IPS-NIHi7 (cell line): ENCODE measurements around the gene CDH23.

ENCODE experiments used
- DNase-seq: peaks from one replicate; pipeline ENCODE4 v3.0.0; 2012; ENCODE audit warnings: mixed read lengths; ENCODE audit errors: extremely low spot score

Gene CDH23

DNA sequence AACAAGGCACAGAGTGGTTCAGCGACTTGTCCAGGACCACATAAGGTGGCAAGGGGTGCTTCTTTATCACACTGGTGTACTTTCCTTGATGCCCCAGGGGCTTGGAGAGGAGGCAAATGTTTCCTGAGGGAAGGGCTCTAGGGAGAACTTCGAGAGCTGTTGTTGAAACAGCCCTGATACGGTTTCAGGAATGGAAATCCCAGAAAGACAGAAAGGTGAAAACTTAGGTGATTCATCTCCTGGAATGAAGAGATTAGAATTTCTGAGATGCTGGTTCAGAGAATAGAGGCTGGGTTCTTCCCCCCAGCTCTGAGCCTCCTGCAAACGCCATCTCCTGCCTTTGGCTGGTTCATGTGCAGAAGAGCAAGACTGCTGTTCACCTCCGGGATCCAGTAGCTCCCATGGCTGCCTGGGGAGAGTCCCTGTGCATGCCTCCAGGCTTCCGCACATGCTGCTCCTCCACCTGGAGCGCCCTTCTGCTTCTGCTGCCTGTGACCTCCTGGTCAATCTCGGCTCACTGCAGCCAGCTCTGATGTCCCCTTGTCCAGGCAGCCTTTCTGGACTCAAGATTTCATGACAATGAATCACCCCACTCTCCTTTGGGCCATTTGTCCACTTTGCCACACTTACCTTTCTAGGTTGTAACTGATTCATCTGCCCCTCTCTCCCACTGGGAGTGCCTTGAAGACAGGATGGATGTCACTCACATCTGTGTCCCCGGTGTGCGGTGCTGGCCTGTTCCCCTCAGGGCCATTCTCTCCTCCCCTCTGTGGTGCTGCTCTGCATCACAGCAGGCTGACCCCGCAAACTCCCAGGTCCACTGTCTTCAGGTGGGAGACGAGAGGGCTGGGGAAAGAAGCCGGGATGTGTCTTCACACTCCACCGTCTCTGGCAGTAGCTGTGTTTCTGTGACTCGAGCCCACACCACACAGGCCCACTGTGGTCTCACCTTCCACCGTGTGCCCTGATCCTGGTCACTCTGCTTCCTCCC lies 3.6 kb upstream of the CDH23 start:
- DNase-seq = no peak

DNA sequence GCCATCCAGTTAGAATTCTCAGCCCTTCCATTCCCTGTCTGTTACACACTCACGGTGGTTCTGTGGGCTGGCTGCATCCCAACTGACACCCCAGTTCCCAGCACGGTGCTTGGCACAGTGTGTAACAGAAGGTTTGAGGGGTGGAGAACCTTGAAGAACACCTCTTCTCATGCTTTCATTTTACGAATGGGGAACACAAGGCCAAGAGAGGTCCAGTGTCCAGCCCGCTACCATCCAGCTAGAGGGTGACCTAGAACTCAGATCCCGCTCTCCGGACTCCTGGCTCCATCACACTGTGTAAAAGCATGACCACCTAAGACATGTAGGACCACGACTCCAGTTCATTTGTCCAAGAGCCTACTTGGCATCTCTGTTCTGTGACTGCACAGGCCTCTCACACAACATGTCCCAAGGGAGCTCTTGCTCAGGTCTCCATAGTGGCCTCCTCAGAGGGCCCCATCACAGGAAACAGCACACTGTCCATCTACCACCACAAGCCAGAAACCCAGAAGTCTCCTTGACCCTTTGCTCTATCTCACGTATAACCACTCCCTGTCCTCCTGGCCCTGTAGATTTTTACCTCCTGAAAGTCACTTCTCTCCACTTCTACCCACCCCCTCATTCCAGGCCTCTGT lies 2.8 kb upstream of the CDH23 start:
- no peak for DNase-seq

DNA sequence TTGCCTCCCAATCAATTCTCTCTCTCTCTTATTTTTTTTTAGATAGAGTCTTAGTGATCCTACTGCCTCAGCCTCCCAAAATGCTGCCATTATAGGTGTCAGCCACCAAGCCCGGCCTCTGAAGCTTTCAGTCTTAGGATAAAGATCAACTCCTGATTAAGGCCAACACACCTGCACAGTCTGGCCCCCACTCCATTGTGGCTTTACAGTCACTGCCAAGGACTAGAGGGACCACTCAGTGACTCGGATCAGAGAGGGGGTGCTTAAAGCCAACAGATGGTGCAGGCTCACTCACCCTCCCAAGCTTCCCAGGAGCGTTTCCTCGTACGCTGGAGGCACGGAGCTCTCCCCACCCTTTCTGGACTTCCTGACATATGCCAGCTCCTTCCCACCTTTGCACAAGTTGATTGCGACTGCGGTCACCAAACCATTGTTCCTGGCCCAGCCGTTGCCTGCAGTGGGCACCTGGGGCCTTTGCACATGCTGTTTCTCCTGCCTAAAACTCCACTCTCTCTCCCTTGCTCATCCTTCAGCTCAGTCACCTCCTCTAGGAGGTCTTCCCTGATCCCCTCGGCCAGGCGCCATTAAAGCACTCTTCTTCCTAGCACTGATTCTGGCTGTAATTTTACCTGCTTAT lies 1.7 kb upstream of the CDH23 start:
- no peak for DNase-seq

DNA sequence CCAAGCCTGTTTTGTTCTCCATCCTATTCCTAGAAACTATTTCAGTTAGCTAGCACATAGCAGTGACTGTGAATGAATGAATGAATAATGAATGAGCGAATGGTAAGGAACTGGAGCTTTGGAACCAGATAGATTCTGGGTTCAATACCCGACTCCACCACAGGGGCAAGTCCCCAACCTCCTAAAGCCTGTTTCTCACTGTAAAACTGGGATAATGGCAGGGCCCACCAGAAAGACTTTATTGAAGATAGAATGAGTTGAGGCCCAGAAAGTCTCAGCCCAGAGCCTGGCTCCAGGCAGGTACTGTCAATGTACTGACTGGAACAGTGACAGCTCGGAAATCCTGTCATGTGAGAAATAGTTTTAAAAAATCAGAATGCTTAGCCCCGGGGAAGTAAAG lies 1.1 kb upstream of the CDH23 start:
- no peak for DNase-seq

DNA sequence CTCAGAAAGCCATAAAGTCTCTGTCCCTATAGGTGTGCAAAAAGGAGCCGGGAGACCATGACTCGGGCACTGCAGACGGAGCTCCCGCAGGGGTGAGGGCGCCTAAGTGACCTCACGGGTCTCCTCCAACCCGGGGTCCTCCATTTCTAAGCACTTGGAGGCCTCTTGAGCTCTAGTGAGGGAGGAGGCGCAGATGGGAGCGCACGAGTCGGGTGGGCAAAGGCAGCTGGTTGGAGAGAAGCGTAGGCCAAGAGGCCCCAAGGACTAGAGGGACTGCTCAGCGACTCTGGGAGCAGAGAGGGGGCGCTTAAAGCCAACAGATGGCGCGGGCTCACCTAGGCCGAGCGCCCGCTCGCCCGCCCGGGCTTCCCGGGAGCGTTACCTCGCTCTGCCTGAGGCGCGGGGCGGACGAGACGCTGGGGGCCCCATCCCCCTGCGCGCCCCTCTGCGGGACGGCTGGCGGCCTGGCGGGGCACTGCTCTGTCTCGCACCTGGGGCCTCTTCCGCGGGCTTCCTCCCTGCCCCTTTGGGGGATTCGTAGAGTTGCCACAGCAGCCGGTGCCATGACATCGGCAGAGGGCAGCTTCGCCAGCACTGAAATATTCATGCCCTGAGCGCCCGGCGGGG lies 523 bp upstream of the CDH23 start:
- peak; percentile 87 for DNase-seq

DNA sequence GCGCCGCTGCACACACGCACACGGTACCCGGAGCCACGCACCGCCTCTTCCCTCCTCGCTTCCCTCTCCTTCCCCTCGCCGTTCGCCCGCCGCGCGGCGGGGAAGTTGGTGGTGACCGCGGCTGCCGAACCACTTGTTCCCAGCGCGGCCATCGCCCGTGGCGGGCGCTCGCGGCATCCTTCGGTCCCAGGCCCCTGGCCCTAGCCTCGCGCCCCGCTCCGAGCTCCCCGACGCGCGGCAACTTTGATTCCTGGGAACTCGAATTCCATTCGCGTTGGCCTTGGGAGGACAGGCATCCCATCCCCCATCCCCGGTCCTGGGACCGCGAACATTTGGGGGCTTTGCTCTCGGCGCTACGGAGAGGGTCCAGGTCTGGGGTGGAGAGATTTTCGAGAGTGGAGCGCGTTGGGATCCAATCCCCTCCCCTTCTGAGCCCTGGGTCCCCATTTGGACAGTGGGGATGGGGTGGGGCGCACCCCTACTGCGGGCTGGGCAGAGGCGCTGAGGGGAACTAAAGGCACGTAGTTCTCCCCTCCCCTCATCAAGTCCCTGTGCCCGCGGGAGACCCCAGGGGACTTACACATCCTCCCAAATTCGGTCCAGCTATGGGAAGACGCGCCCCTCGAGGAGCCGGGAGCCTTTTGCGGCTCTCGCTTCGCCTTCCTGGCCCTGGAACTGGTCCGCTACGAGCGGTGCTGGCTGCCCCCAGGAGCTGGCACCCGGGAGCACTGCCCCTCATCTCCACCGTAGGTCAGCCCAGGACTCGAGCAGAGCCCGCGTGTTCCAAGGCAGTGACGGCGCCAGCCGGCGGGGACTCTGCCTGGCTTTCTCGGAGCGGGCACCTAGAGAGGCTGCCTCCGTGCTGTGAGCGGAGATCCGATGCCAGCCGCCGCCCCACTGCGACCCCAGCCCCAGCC lies 834 bp downstream of the CDH23 start:
- DNase-seq = no peak

DNA sequence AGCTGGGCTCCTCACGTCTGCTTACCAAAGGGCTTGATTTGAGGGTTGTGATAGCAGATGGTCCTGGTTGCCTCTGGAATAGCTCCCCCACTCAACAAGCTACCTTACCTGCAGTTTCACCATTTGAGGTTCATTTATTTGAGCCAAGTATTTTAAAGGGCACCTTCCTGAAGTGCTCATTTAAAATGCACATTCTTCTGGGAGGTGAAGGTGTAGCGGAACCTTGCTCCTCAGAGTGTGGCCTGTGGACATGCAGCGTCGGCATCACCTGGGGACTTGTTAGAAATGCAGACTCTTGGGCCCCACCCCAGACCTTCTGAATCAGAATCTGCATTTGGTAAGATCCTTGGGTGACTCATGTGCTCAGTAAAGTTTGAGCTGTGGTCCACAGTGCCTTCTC lies 2.3 kb downstream of the CDH23 start:
- DNase-seq = no peak

DNA sequence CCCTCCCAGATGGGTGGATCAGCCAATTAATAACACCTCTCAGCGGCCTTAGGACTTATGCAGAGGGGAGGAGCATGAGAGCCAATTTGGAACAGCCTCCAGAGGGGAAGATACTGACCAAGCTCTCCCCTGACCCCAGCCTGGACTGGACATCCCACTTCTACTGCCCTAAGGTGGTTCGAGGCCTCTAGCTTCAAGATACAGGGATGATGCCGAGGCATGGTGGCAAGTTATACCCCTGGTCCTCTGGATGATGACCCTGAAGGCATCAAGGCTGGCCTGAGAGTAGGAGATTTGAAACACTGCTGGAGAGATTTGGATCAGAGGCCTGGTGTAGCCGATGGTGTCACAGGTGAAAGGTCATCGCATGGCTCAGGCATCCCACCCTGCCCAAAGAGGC lies 3.2 kb downstream of the CDH23 start:
- DNase-seq = no peak

DNA sequence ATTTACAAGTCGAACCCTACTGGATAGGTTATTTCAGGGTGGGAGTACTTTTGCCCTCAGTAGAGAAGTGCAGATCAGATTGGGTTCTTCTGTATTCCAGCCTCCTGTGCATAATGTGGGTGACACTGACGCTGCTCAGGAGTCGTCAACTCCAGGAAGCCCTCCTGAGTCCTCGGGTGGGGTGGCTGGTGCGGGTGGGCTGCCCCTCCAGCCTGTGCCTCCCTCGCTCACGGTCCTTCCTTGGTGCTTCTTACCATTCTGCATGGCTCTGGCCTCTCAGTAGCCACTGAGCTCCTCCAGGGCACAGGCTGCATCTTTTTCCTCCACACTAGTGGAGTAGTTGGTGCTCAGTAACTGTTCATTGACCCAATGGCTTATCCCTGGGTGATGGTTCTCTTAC lies 4.3 kb downstream of the CDH23 start:
- DNase-seq = no peak

DNA sequence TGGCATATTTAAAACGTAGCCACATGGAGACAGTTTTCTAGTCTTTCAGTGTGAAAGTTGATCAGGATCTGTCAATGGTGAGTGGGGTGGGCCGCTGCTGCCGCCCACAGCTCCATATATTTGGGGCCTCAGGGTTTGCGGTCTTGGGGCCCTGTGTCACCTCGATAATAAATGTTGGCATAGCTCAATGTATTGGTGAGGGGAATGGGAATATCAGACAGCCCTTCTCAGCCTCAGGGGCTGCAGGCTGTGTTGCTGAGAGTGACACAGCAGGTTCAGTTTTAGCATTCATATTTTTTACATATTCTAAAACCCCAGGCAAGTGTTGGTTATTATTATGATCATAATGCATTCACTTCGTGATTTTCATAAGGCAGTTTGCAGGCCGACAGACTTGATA lies 5.3 kb downstream of the CDH23 start:
- no peak for DNase-seq

DNA sequence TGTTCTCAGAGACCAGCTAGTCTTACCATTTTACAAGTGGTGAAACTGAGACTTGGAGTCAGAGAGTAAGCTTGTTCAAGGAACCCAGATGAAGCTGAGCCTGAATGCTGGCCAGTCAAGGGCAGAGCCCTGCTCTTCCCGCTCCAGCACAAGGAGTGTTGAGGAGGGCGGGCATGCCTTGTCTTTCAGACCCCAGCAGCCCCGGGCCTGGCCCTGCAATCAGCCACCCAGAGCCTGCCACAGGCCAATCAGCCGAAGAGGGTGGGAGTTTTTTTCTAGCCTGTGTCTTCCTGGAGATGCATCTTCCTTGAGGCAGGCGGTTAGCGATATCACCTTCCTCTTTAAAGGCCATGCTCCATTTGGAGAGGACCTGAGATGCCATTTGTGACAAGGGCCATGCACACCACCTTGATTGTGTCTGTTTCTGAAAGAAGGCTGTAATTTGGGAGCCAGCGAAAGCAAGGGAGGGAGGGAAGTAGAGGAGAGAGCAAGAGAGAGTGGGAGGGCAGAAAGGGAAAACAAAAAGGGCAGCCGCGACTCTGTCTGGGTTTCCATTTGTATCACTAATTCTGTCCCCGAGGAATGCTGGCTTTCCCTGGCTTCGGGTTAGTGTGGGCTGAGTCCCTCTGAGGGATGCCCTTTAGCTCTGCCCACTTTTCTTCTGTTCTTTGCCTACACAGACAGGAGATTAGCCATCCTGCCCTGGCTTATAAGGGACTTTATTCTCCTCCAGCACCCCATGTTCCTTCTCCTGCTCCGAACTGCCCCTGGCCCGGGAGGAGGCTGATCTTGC lies 8.0 kb downstream of the CDH23 start:
- no peak for DNase-seq

DNA sequence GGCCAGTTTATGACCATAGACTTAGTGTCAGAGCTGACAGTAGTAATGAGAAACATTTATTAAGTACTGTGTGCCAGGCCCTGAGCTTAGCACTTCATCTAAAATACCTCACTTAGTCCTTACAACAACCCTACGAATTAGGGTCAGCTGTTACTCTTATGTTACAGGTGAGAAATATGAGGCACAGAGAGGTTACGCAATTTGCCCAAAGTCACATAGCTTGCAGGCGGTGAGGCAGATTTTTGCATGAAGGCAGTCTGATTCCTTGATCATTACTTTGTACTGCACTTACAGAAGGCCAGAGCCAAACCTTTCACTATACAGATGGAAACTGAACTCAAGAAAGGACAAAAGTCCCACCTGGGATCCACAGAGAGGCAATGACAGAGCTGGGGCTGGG lies 10.2 kb downstream of the CDH23 start:
- no peak for DNase-seq

DNA sequence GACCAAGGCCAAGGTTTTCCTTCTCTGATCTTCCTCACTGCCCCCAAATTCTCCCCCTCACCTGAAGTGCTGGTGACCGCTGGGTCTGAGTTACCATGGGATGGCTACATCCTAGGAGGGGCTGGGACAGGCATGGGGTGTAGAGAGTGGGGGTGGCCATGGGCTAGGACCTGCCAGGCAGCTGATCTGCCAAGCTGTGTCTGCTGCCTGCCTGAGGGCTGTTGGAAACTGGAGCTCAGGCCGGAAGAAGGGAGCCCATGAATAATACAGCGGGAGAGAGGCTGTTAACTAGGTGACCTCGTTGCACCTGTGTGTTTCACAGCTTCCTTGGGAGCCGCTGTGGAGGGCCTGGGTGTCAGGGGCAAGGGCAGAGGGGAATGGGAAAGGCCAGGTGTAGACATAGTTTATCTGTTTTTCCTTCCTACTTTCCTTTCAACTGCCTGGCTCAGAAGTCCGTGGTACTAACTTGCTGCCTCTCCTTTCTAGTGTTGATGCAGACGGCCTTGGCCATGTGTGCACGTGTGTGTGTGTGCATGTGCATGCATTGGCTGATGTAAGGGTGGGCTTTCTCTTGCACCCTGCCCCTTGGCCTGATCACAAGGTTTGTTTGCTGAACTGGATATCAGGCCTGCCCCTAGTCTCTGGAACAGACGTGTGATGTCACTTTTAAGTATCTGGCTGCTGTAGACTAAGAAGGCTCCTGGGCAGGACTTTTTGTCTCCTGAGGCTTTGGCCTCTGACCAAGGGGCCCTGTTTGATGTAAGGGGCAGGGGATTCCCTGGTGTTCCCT lies 11.9 kb downstream of the CDH23 start:
- no peak for DNase-seq

DNA sequence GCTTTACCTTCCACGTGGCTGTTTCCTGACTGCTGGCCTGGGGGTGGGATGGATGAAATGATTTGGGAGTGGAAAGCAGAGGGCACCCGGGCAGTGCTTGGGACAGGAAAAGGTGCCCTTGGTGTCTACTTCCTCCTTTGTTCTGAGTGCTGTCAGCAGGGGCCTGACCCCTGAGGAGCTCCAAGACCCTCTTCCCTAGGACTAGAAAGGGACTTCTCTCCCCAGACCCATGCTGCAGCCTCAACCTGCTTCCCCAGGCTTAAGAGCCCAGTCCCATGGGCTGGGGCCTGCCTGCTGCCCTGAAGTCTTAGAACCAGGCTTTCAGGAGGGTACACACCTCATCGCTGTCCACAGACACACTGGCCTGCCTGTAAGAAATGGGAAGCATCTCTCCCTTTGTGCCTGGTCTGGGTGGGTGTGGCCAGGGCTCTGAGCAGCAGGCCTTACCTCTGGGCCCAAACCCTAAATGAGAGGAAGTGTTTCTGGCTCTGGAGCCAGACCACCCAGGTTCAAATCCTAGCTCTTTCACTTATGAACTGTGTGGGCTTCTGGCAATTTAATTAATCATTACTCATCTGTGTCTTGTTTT lies 12.9 kb downstream of the CDH23 start:
- DNase-seq = no peak

DNA sequence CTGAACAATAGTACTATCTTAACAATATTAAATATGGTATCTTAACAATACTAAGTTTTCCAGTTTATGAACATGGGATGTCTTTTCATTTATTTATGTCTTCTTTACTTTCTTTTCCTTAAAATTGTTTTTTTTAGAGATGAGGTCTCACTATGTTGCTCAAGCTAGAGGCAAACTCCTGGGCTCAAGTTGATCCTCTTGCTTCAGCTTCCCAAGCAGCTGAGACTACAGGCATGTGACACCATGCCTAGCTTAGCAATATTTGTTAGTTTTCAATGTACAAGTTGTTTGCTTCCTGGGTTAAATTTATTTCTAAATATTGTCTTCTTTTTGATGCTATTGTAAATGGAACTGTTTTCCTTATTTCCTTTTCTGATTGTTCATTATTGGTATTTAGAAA lies 16.9 kb downstream of the CDH23 start:
- no peak for DNase-seq

DNA sequence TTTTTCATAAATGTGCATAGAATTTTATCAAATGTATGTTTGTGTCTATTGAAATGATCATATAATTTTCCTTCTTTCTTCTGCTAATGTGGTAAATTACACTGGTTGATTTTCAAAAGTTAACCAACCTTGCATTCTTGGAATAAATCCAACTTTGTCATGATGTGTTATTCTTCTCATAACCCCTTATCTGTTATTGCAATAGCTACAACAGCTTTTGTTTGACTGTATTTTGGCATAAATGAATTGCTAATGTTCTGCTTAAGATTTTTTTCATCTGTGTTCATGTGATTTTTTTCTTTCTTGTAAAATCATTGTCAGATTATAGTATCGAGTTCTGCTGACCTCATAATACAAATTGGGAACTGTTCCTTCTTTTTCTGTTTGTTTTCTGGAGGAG lies 17.6 kb downstream of the CDH23 start:
- no peak for DNase-seq

DNA sequence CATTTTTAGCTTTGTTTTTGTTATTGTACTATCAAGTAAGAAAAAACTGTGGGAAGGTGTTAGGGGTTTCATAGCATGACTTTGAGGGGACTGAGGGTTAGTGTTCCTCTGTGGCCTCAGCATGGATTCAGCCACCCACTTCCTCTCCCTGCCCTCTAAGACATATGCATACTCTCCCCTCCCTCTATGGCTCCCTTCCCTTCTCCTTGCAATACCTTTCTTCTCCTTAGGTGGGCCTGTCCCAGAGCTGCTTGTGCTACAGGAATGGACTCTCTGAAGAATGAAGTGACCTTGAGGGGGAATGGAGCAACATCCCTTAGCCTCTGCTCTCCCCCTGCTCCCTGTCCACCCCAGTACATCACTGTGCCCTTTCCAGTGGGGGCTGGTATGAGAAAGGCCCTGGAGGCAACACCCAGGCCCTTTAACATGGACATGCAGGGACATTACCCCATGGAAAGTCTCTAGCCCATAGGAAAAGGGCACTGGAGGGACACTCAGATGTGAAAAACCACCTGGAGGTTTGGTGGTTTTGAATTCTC lies 22.4 kb downstream of the CDH23 start:
- DNase-seq = peak; percentile 10

DNA sequence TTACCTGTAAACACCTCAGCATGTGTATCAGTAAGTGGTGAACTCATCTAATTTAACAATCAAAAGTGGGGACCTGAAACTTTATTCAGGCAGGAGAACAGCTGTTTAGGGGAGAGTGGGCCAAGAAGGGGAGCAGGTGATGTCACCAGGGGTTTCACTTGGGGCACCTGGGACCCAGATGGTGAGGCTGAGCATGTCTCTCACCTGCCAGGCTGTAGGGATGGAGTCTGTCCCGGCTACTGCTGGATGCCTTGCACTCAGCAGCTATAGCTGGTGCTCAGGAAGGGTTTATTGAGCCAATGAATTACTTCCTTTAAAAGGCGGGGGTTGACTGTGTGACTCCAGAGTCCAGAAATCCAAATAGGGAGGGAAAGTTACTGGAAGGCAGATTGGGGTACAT lies 23.0 kb downstream of the CDH23 start:
- peak; percentile 1 for DNase-seq

DNA sequence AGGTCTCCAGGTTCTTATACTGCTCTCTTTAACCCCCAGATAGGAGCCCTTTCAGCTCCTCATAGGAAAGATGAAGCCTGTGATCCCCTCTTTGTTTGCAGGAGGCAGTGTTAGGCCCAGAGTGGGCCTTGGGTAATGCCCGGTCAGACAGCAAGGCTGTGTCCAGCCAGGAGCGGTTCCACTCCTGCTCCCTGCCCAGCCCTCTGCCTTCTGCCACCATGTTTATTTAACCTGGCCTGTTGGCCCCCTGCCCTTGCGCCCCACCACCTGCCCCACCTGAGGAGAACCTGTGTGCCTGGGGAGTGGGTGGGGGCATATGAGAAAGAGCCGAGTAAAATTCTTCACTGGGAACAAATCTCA lies 24.3 kb downstream of the CDH23 start:
- DNase-seq = peak; percentile 2
